OCI-LY7 (cell line): ENCODE measurements around the gene PPRC1. TPM values are rescaled to one million over a fixed set of nuclear protein-coding genes. Genes with fewer than 3 reads are reported as not detected.

Experiments used
- BruUV-seq: library from RNA; stranded (reverse); fragments of 400-500 nt; replicated peaks from 2 replicates; lab custom pipeline; 2021; lab: Mats Ljungman, UMichigan
- CTCF ChIA-PET: fragments of 300-600 bp; sonication (Branson Sonifier 250); formaldehyde crosslinking; loops from one replicate; lab custom pipeline; 2022; ENCODE audit warnings: antibody characterized with exemption; ENCODE audit not compliant: unreplicated experiment; lab: Charles Lee
- POLR2A ChIA-PET: fragments of 300-600 bp; sonication (Branson Sonifier 250); formaldehyde crosslinking; loops from one replicate; lab custom pipeline; 2022; ENCODE audit warnings: antibody characterized with exemption; lab: Charles Lee
- DNase-seq: peaks from one replicate; pipeline ENCODE4 v3.0.0-alpha.2; 2015; ENCODE audit warnings: low spot score
- H2AFZ ChIP-seq: fragments of 200-600 bp; sonication (generic), shearing (Covaris generic); 2 replicates; pipeline ENCODE4 v1.6.1; 2014; ENCODE audit warnings: mild to moderate bottlenecking, antibody characterized with exemption, low read length, moderate library complexity
- H3K27ac ChIP-seq: fragments of 200-600 bp; sonication (generic); 2 replicates; pipeline ENCODE4 v1.5.1; 2014; ENCODE audit warnings: mixed run types, low read depth, mild to moderate bottlenecking, moderate library complexity, low read length, inconsistent platforms; ENCODE audit not compliant: poor library complexity, severe bottlenecking
- H3K36me3 ChIP-seq: fragments of 200-600 bp; sonication (generic); 2 replicates; pipeline ENCODE4 v1.6.1; 2014; ENCODE audit warnings: mild to moderate bottlenecking, antibody characterized with exemption, low read length, moderate library complexity, mixed read lengths; ENCODE audit not compliant: insufficient read depth
- H3K4me1 ChIP-seq: fragments of 200-600 bp; sonication (generic); 2 replicates; pipeline ENCODE4 v1.5.1; 2014; ENCODE audit warnings: mild to moderate bottlenecking, low read length; ENCODE audit not compliant: insufficient read depth, poor library complexity, severe bottlenecking
- H3K4me2 ChIP-seq: fragments of 200-600 bp; sonication (generic); 2 replicates; pipeline ENCODE4 v1.6.1; 2014; ENCODE audit warnings: mild to moderate bottlenecking, low read length
- H3K4me3 ChIP-seq: fragments of 200-600 bp; sonication (generic); 2 replicates; pipeline ENCODE4 v1.5.1; 2014; ENCODE audit warnings: mild to moderate bottlenecking, low read depth, low read length; ENCODE audit not compliant: poor library complexity, severe bottlenecking
- H3K79me2 ChIP-seq: fragments of 200-600 bp; sonication (generic); 2 replicates; pipeline ENCODE4 v1.6.1; 2016; ENCODE audit warnings: low read depth, mild to moderate bottlenecking, low read length, moderate library complexity, mixed read lengths; ENCODE audit not compliant: insufficient read depth
- H3K9me2 ChIP-seq: fragments of 200-600 bp; sonication (generic); 2 replicates; pipeline ENCODE4 v1.6.1; 2016; ENCODE audit warnings: mild to moderate bottlenecking, low read length, mixed read lengths; ENCODE audit not compliant: insufficient read depth
- H3K9me3 ChIP-seq: fragments of 200-600 bp; sonication (generic); 2 replicates; pipeline ENCODE4 v1.6.1; 2014; ENCODE audit warnings: mild to moderate bottlenecking, mixed run types, low read length, mixed read lengths
- H4K20me1 ChIP-seq: fragments of 200-600 bp; sonication (generic); 2 replicates; pipeline ENCODE4 v1.6.1; 2014; ENCODE audit warnings: mild to moderate bottlenecking, antibody characterized with exemption, low read length, moderate library complexity, mixed read lengths; ENCODE audit not compliant: insufficient read depth
- CTCF ChIP-seq: fragments of 200-600 bp; sonication (generic); conservative IDR thresholded peaks from 2 replicates; pipeline ENCODE4 v1.5.1; 2014; ENCODE audit warnings: mild to moderate bottlenecking, antibody characterized with exemption, low read length, moderate library complexity, mixed read lengths
- EZH2phosphoT487 ChIP-seq: fragments of 200-600 bp; sonication (generic); IDR thresholded peaks from 2 replicates; pipeline ENCODE4 v1.6.1; 2018; ENCODE audit warnings: low read depth, borderline replicate concordance, mild to moderate bottlenecking, mixed run types, antibody characterized with exemption, low read length, moderate library complexity, mixed read lengths
- intact Hi-C: fragments of 100-400 bp; cut with micrococcal nuclease; formaldehyde crosslinking; loops from one replicate; pipeline ENCODE4 v1.10.0; 2022; ENCODE audit not compliant: unreplicated experiment
- total RNA-seq, 2 experiments: library from RNA; depleted of rRNA in 1 of 2; stranded (reverse); fragments of >200 nt in 1 of 2; shearing (Covaris generic) in 1 of 2; gene quantifications; 2 replicates each; pipeline ENCODE4 v1.2.3, GENCODE V29; 2014 to 2022

PPRC1 gene
- total RNA-seq, 2 experiments from 2014 or later = 47.1 to 77.2 TPM

GRCh38 chr10:102106998-102107397 lies 25.8 kb upstream of the PPRC1 start:
- Histone ChIP-seq H4K20me1 (0 out of 2 replicates have a peak, but pooled peaks cover 2% of the 10 kb centered on the region), H3K9me3 (no peaks in the 10 kb centered on the region), H3K27ac (no peak overlapping the region), H3K36me3 (peaks cover 58% of the 10 kb centered on the region), H2AFZ (no peak overlapping the region), H3K79me2 (peaks cover 4% of the 10 kb centered on the region; the same call in 1 of the 2 replicates), H3K9me2 (no peaks in the 10 kb centered on the region), H3K4me1 (no peaks in the 10 kb centered on the region), H3K4me2 (no peak overlapping the region), H3K4me3 (no peak overlapping the region)
- BruUV-seq = TSS peak; percentile 67
- CTCF ChIA-PET = interaction anchor here (0.5 kb wide), 1 partner anchor 12 kb away, joined by 6 read pairs; no protein-coding TSS in a partner anchor
- POLR2A ChIA-PET = no interaction called here
- no peak for DNase-seq
- intact Hi-C loops = no loop called here
- TF ChIP-seq CTCF (no peak), EZH2phosphoT487 (no peak)

GRCh38 chr10:102109166-102110116 lies 23.4 kb upstream of the PPRC1 start:
- CTCF ChIA-PET = no interaction called here
- H3K79me2 ChIP-seq = peaks cover 28% of the 10 kb centered on the region
- peaks cover 58% of the 10 kb centered on the region for H3K36me3 ChIP-seq
- H3K9me3 ChIP-seq = no peaks in the 10 kb centered on the region
- no peak overlapping the region for H3K4me3 ChIP-seq
- intact Hi-C loops = loop anchor here (10.0 kb wide), 1 partner anchor 605 kb away; the partner anchor contains the start of genes ARL3 and SFXN2
- H3K4me1 ChIP-seq = peaks cover 21% of the 10 kb centered on the region
- DNase-seq = no peak
- no peaks in the 10 kb centered on the region for H3K9me2 ChIP-seq
- no peak overlapping the region for H3K4me2 ChIP-seq
- TF ChIP-seq EZH2phosphoT487 (no peak), CTCF (no peak)
- POLR2A ChIA-PET = interaction anchor here (1.5 kb wide), 1 partner anchor 10 kb away, joined by 3 read pairs; no protein-coding TSS in a partner anchor
- H2AFZ ChIP-seq = no peak overlapping the region
- BruUV-seq = no TSS peak
- no peak overlapping the region for H3K27ac ChIP-seq
- peaks cover 20% of the 10 kb centered on the region for H4K20me1 ChIP-seq

GRCh38 chr10:102111276-102111675 lies 21.6 kb upstream of the PPRC1 start:
- TF ChIP-seq CTCF (no peak), EZH2phosphoT487 (no peak)
- Histone ChIP-seq H4K20me1 (peaks cover 20% of the 10 kb centered on the region), H3K9me3 (no peaks in the 10 kb centered on the region), H3K4me1 (peaks cover 34% of the 10 kb centered on the region), H3K4me3 (no peak overlapping the region), H3K27ac (no peak overlapping the region), H3K4me2 (no peak overlapping the region), H3K79me2 (peaks cover 42% of the 10 kb centered on the region), H3K9me2 (no peaks in the 10 kb centered on the region), H3K36me3 (peaks cover 55% of the 10 kb centered on the region), H2AFZ (no peak overlapping the region)
- DNase-seq = no peak
- no TSS peak for BruUV-seq
- intact Hi-C loops = loop anchor here (10.0 kb wide), 1 partner anchor 604 kb away; the partner anchor contains the start of genes ARL3 and SFXN2
- ChIA-PET CTCF (no interaction called here), POLR2A (no interaction called here)
